ENCODE measurements around the gene PSMA7.

The PSMA7 gene

DNA sequence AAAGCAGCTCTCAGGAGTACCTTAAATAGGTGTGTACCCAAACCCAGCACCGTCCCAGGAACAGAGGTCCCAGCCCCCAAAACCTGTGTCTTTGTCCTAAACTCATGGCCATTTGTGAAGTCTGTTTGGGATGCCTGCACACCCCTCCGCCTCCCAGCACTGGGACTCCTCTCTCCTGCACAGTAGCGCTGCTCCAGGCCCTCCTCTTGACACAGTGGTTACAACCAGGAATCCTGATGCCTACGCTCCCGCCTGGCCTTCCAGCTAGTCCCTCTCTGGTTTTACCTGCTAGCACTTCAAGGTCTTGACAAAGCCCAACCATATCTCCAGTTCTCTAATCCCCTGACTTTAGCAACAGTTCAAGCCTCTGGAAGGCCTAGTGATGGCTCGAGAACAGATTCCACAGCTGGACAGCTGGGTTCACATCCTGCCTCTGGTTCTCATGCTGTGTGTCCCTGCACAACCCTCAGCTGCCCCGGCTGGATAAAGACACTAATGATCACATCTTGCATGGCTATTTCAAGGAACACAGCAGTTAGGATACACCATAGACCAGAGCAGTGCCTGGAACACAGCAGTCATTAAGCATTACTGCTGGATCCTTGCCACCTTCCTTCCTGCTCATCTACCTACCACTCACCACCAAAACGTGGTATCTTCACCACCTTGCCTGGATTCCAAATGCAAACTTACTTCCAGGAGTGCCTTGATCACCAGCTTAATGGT lies 5.6 kb downstream of the PSMA7 start:
- peaks cover 97% of the 10 kb centered on the region for H3K36me3 Mint-ChIP-seq
- H3K4me1 Mint-ChIP-seq = peaks cover 59% of the 10 kb centered on the region
- peak overlapping the region; percentile 80 for H3K27ac Mint-ChIP-seq
- no peak overlapping the region for H3K4me3 Mint-ChIP-seq
- no peaks in the 10 kb centered on the region for H3K9me3 Mint-ChIP-seq
- ATAC-seq (no peak), DNase-seq (ENCODE audit: low spot score in 2 of 2) (no peak)

DNA sequence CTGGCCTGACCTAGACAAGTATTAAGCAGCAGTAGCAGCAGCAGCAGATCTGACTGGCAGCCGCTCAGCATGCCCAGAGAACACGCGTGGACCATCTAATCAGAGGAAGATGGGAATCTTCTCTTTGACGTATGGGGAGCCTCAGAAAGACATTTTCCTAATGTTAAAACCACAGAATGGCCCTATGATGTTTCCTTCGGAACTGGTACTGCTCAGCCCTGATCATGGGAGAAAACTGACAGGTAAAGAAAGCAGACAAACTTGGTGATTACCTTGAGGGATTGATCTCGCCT lies 6.2 kb downstream of the PSMA7 start:
- DNase-seq (ENCODE audit: low spot score in 2 of 2) (no peak), ATAC-seq (no peak)
- Mint-ChIP-seq H3K27ac (peak overlapping the region; percentile 80), H3K4me3 (no peak overlapping the region), H3K9me3 (no peaks in the 10 kb centered on the region), H3K4me1 (peaks cover 62% of the 10 kb centered on the region), H3K36me3 (peaks cover 98% of the 10 kb centered on the region)

DNA sequence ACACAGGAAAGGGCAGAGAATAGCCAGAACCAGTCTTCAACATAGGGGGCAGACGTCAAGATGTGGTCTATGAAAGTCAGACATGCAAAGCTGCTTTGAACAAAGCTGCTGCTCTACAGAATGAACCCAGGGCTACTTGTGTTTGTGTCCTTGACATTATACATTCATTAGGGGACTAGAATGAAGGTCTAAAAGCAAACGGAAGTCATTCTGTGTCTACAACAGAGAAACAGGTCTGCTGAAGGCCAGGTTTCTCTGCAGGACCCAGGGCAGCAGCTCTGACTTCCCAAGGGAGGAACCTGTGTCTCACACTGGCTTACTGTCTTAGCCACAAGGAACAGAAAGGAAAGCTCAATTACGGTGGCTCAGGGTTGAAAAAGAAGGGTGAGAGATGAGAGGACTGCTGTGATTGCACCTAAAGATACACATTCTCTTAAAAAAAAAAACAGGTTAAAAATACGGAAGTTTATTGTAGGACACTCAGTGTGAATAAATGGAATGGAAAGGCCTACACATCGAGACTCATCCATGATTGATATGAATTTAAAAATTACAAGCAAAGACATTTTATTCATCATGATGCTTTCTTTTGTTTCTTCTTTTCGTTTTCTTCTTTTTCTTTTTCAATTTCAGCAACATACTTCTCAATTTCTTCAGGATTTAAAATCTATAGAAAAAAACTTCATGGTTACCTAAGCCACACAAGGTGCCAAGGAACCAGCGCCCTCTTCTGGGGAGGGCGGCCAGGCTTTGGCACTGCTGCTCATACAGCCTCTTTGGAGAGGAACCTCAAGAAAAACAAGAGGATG lies 6.7 kb downstream of the PSMA7 start:
- H3K9me3 Mint-ChIP-seq = no peaks in the 10 kb centered on the region
- DNase-seq (ENCODE audit: low spot score in 2 of 2) = no peak
- H3K4me3 Mint-ChIP-seq = no peak overlapping the region
- ATAC-seq = peak; percentile 63
- H3K27ac Mint-ChIP-seq = peak overlapping the region; percentile 80
- H3K4me1 Mint-ChIP-seq = peaks cover 61% of the 10 kb centered on the region
- H3K36me3 Mint-ChIP-seq = peaks cover 98% of the 10 kb centered on the region

- H3K4me1 Mint-ChIP-seq = peaks cover 54% of the 10 kb centered on the region
- H3K4me3 Mint-ChIP-seq = no peak overlapping the region
- ATAC-seq (no peak), DNase-seq (ENCODE audit: low spot score in 2 of 2) (no peak)
- H3K36me3 Mint-ChIP-seq = peaks cover 98% of the 10 kb centered on the region
- H3K27ac Mint-ChIP-seq = no peak overlapping the region
- no peaks in the 10 kb centered on the region for H3K9me3 Mint-ChIP-seq
Measured at GRCh38 chr20:62135573-62136266, 7.5 kb downstream of the PSMA7 start.

DNA sequence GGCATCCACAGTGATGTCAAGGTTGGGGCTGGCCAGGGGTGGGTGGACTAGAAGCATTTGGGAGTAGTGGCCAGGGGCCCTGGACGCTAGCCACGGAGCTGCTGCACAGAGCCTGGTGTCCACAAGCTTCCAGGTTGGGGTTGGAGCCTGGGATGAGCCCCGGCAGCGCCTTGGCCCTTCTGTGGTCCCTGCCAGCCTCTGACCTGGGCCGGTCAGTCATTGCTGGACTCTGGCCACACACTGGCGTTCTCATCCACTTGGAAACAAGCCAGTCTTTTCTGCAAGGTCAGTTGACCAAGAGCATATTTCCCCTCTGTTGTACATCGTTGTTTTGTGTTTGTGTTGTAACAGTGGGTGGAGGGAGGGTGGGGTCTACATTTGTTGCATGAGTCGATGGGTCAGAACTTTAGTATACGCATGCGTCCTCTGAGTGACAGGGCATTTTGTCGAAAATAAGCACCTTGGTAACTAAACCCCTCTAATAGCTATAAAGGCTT lies 8.4 kb downstream of the PSMA7 start:
- Mint-ChIP-seq H3K27ac (no peak overlapping the region), H3K36me3 (peaks cover 98% of the 10 kb centered on the region), H3K4me1 (peaks cover 46% of the 10 kb centered on the region), H3K4me3 (no peak overlapping the region), H3K9me3 (no peaks in the 10 kb centered on the region)
- ATAC-seq = no peak
- DNase-seq (ENCODE audit: low spot score in 2 of 2) = no peak

DNA sequence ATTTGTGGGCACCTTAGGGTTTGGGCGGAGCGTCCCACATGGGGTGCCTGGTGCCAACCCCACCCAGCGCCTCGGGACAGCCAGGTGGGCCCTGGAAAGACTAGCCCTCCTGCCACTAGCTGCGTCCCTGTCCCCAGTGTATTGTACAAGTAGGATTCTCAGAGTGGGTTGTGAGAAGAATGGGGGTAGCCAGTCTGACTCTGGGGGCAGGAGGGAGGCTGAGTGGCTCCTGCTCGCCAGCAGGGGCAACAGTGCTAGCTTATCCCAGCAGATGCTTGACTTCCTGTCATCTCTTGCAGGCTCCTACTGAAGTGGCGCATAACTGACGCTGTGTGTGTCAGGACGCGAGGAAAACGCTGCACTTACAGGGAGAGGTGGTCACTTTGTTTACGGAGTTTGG lies 9.3 kb downstream of the PSMA7 start:
- H3K36me3 Mint-ChIP-seq = peaks cover 98% of the 10 kb centered on the region

DNA sequence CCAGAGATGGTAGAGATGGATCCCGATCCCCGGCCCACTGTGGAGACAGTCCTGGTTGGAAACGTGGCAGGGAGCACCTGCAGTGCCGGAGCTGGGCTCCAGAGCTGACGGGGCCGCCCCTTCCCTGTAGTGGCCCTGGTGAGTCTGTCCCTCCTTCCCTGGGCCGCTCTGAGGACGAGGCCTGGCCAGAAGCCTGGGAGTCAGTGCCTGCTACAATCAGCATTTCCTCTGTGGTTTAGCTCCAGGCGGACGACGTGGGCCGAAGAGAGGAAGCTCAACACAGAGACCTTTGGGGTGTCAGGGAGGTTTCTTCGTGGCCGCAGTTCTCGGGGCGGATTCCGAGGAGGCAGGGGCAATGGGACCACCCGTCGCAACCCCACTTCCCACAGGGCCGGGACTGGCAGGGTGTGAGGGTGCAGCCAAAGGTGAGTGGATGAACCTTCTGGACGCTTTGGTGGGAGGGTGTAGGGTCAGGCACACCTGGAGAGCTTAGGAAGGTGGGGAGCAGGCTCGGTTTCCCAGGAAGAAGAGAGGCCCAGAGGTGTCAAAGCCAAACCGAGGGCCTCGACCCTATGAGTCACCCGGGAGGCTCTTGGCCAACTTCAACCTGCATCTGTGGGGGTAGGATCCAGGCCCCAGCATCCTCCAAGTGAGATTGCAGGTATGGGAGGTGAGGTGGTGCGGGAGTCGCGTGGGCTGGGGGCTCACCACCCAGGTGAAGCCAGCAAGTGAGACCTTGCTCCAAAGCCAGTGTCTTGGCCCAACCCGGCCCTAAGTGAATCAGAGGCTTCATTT lies 9.9 kb downstream of the PSMA7 start:
- Mint-ChIP-seq H3K9me3 (no peaks in the 10 kb centered on the region), H3K36me3 (peaks cover 98% of the 10 kb centered on the region), H3K4me3 (no peak overlapping the region), H3K4me1 (peaks cover 44% of the 10 kb centered on the region), H3K27ac (peak overlapping the region; percentile 80)
- ATAC-seq = no peak
- no peak for DNase-seq (ENCODE audit: low spot score in 2 of 2)

More for the DNA sequence above, 9.3 kb downstream of the PSMA7 start:
- H3K27ac Mint-ChIP-seq = peak overlapping the region; percentile 80
- DNase-seq (ENCODE audit: low spot score in 2 of 2) = no peak
- ATAC-seq = no peak
- H3K4me3 Mint-ChIP-seq = no peak overlapping the region
- peaks cover 46% of the 10 kb centered on the region for H3K4me1 Mint-ChIP-seq
- H3K9me3 Mint-ChIP-seq = no peaks in the 10 kb centered on the region

DNA sequence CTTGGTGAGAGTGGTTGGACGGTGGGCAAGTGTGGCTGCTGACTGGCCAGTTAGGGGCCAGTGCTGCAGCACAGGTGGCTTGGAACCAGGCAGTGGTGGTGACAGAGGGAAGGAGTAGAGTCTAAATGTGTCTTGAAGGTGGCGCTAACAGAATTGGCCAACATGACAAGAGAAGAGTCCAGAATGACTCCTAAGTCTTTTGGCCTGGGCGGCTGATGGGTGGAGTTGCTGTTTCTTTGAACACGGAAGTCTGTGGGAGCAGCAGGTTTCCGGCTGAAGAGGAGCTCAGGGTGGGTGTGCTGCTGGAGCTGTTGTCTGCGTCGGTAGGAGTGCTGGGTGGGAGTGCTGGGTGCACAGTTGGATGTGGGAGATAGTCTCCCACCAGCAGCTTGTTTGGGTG lies 10.8 kb downstream of the PSMA7 start:
- Mint-ChIP-seq H3K36me3 (peaks cover 98% of the 10 kb centered on the region), H3K4me3 (peak overlapping the region; percentile 25), H3K27ac (peak overlapping the region; percentile 80), H3K9me3 (no peaks in the 10 kb centered on the region), H3K4me1 (peaks cover 36% of the 10 kb centered on the region)
- no peak for ATAC-seq
- DNase-seq (ENCODE audit: low spot score in 2 of 2) = no peak

GRCh38 chr20:62131560-62132320 lies 11.5 kb downstream of the PSMA7 start:
- Mint-ChIP-seq H3K36me3 (peaks cover 98% of the 10 kb centered on the region), H3K4me1 (peaks cover 29% of the 10 kb centered on the region), H3K9me3 (no peaks in the 10 kb centered on the region), H3K27ac (peak overlapping the region; percentile 80), H3K4me3 (peak overlapping the region; percentile 25)
- no peak for DNase-seq (ENCODE audit: low spot score in 2 of 2)
- ATAC-seq = no peak

DNA sequence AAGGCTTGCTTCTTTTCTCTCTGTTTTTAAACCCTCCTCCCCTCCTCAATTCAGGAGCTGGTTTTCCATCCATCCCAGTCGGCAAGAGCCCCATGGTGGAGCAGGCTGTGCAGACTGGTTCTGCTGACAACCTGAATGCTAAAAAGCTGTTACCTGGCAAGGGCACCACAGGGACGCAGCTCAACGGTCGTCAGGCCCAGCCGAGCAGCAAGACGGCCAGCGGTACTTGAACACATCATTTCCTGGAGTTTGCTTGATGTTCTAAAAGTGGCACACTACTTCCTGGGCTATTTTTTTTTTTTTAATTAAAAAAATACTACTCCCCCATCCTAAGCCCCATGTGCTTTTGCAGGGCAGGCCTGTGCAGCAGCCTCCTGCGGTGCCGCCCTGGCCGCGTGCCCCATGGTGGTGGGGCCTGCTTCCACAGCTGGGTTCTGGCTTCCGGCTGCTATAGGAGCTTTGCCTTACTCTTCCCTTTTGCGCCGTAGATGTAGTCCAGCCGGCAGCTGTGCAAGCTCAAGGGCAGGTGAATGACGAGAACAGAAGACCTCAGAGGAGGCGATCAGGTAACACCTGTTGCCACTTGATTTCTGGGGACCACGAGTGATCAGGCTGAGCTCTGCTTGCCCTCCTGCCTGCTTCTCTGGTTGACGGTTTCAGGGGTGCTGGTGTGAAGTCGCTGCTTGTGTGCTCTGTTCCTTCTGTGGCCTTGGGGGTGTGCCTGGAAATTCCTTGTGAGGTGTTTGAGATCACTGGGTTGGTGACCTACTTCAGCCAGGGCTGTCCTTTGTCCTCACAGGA lies 13.3 kb downstream of the PSMA7 start:
- H3K9me3 Mint-ChIP-seq = no peaks in the 10 kb centered on the region
- peak overlapping the region; percentile 74 for H3K27ac Mint-ChIP-seq
- H3K4me3 Mint-ChIP-seq = no peak overlapping the region
- peaks cover 23% of the 10 kb centered on the region for H3K4me1 Mint-ChIP-seq
- ATAC-seq (no peak), DNase-seq (ENCODE audit: low spot score in 2 of 2) (no peak)
- peaks cover 98% of the 10 kb centered on the region for H3K36me3 Mint-ChIP-seq

GRCh38 chr20:62128502-62128901 lies 14.7 kb downstream of the PSMA7 start:
- H3K4me1 Mint-ChIP-seq = peaks cover 30% of the 10 kb centered on the region
- H3K9me3 Mint-ChIP-seq = no peaks in the 10 kb centered on the region
- H3K27ac Mint-ChIP-seq = peak overlapping the region; percentile 27
- ATAC-seq (no peak), DNase-seq (ENCODE audit: low spot score in 2 of 2) (no peak)
- peaks cover 91% of the 10 kb centered on the region for H3K36me3 Mint-ChIP-seq
- H3K4me3 Mint-ChIP-seq = no peak overlapping the region

GRCh38 chr20:62127799-62128198 lies 15.4 kb downstream of the PSMA7 start:
- no peak overlapping the region for H3K27ac Mint-ChIP-seq
- no peaks in the 10 kb centered on the region for H3K9me3 Mint-ChIP-seq
- H3K4me3 Mint-ChIP-seq = no peak overlapping the region
- H3K36me3 Mint-ChIP-seq = peaks cover 85% of the 10 kb centered on the region
- H3K4me1 Mint-ChIP-seq = peaks cover 26% of the 10 kb centered on the region
- no peak for DNase-seq (ENCODE audit: low spot score in 2 of 2)
- no peak for ATAC-seq

DNA sequence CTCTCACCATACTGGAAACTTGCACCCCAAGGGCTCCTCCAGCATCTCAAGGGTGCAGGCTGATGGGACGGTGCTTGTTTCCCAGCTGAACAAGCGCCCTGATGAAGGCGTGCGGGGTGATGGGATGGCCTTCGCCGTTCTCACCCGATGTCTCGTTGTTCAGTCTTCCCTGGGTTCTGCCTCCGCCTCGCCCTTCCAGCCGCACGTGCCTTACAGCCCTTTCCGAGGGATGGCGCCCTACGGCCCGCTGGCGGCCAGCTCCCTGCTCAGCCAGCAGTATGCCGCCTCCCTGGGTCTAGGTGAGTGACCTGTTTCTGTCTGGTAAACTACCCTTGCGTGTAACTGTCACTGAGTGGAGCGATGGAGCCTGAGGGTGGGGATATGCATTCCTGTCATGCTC lies 17.1 kb downstream of the PSMA7 start:
- DNase-seq (ENCODE audit: low spot score in 2 of 2) (no peak), ATAC-seq (no peak)
- Mint-ChIP-seq H3K36me3 (peaks cover 74% of the 10 kb centered on the region), H3K4me3 (no peak overlapping the region), H3K4me1 (peaks cover 17% of the 10 kb centered on the region), H3K27ac (no peak overlapping the region), H3K9me3 (no peaks in the 10 kb centered on the region)
